CD1c-positive myeloid dendritic cell (primary cell): ENCODE results near the gene APPBP2.
"Not testable (repeated sequence)": the region's sequence is repeated elsewhere in the genome, so short reads cannot be mapped to it uniquely, and the experiment has no call there.

ENCODE experiments used
- DNase-seq: peaks from one replicate; pipeline ENCODE4 v3.0.0-alpha.2; 2016; ENCODE audit errors: extremely low spot score

The APPBP2 gene, protein sequence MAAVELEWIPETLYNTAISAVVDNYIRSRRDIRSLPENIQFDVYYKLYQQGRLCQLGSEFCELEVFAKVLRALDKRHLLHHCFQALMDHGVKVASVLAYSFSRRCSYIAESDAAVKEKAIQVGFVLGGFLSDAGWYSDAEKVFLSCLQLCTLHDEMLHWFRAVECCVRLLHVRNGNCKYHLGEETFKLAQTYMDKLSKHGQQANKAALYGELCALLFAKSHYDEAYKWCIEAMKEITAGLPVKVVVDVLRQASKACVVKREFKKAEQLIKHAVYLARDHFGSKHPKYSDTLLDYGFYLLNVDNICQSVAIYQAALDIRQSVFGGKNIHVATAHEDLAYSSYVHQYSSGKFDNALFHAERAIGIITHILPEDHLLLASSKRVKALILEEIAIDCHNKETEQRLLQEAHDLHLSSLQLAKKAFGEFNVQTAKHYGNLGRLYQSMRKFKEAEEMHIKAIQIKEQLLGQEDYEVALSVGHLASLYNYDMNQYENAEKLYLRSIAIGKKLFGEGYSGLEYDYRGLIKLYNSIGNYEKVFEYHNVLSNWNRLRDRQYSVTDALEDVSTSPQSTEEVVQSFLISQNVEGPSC

GRCh38 chr17:60525685-60526514 is at the start of gene APPBP2:
Gene APPBP2, minus strand, starts transcription at chr17:60526242. Its CDS starts 311 bp downstream, at chr17:60525931.
- DNase-seq: peak; percentile 91

DNA sequence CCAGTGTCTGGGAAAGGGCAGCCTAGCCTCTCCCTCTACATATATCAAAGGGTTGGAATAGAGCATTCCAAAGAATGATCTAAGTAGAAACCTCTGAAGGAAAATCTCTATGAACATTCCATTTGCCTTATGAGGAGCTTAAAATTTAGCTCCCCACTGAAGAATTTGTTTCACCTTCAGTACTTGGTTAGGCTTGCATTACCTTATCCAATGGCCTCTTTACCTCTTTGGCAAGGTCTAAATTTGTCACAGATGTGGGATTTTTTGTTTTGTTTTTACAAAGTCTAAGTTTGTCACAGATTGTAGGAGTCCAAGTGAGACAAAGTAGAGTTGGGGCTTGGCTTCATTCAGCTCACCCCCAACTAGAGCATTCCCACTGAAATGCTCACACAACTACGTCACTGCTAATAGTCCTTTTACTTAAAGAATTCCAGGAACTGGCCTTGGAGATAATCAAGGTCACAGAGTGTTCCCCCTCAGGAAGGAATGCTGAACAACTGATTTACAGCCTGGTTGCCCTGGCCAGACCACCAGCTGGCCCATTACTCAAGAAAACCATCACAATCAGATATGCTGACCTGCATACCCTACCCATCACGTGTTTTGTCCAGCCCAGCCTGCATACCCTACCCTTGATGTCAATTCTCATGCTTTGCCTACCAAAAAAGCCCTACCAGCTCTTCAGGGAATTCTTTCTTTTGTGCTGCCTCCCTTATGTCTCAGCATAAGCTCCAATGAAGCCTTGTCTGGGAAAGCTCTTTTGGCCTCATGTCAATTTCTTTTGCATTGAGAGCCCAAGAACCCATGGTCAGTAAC is 47.4 kb upstream of the APPBP2 start:
- DNase-seq: no peak

GRCh38 chr17:60565233-60565632 is 39.2 kb upstream of the APPBP2 start:
- no peak for DNase-seq

DNA sequence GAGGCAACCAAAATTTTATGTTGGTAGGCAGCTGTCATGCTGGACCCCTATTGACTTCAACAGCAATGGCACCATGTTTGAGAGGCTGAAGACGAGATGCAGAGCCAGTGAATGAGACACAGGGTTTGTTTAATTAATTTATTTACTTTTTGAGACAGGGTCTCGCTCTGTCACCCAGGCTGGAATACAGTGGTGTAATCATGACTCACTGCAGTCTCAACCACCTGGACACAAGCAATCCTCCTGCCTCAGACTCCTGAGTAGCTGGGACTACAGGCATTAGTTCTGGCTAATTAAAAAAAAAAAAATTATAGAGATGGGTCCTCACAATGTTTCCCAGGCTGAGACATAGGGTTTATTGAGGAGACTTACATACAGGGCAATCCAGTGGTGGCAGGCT is 37.7 kb upstream of the APPBP2 start:
- DNase-seq: no peak

DNA sequence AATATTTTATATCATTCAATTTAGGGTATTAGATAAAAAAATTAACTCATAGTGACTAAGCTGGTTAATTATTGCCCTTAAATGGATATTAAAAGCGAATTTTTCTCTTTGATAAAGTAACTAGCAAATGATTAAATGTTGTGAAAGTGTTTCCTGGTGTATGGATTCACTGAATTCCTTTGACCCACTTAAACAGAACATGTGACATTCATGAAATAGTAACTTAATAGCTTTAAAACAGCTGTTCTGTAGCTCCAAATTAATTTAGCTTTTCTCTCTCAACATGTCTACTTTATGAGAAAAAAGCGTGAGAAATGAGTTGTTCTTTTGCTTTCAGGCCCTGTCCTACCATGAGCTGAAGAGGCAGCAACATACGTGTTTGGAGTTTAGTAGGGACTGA is 36.4 kb upstream of the APPBP2 start:
- DNase-seq: no peak

DNA sequence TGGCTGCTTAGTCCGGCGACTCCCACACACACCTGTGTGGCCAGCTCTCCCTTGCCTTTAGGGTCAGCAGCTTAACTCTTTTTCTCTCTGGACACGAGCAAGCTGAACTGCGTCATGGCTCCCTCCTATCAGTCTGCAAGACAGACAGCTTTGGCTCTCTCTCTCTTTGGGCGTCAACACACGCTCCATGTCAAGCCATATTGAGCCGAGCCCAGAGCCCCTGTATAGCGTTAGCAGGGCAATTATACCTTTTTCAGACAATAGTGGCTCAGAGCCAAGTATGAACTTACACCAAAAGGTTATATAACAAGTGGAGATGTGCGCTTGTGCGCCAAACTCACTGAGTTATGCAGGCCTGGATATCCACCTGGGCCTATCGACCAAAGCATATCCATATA is 34.8 kb upstream of the APPBP2 start:
- DNase-seq: no peak

DNA sequence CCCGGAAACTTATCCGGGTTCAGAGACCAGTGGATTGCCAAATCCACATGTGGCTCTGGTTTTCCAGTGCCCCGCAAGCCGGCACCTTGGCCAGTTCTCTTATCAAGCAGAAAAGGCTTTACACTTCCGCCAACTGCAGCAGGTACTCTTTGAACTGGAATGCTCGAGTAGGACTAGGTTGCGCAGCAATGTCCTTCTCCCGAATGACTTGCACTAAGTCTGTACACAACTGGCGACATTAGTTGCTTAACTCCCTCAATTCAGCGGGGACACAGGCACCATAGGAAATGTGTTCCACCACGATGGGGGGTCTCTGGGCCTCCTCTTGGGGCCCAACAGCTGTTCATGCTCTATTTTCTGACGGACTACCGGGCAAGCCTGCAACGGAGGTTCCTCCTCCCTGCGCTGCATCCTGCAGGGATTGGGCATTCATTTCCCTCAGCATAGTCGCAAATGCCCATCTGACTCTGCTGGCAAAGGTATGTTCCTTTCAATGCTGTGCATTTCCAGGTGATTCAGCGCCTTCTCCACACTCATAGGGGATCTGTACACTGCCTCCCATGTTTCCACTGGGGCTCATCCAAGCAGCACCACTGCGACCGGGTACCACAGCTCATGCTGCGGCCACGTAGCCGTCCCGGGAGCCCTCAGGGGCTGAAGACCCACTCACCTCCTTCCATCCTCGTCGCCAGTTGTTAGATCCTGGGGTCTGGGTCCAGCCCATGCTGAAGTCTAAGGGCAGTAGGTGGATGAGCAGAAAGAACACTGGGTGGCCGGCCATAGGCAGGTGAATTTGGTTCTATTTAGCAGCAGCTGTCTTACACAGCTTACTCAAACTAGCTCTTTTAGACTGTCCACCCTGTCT is 34.2 kb upstream of the APPBP2 start:
- DNase-seq: no peak

DNA sequence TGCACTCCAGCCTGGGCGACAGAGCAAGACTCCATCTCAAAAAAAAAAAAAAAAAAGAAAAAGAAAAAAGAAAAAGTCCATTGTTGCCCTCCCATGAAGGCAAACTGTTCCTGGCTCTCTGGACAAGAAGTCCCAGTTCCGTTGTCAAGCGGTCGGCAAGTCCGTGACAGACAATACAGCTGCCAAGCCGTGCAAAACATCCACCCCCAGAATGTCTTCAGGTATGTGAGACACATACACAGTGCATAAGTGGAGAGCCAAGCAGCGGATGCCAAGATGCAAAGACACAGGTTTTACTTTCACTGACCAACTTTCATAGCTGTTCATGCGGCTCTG is 33.6 kb upstream of the APPBP2 start:
- no peak for DNase-seq

DNA sequence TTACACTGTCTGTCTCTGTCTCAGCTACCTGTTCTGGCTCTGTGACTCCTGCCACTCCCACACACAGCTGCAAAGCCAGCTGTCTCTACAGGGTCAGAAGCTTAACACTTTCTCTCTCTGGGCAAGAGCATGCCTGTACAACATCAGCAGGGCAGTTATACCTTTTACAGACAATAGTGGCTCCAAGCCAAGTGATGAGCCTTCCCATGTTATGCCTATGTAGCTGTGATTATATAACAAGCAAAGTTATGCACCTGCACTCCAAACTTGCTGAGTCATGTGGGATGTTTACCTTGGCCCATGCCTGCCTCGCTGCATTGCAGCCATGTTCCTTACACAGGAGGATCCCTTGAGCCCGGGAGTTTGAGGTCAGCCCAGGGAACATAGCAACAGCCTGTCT is 31.8 kb upstream of the APPBP2 start:
- DNase-seq: no peak

DNA sequence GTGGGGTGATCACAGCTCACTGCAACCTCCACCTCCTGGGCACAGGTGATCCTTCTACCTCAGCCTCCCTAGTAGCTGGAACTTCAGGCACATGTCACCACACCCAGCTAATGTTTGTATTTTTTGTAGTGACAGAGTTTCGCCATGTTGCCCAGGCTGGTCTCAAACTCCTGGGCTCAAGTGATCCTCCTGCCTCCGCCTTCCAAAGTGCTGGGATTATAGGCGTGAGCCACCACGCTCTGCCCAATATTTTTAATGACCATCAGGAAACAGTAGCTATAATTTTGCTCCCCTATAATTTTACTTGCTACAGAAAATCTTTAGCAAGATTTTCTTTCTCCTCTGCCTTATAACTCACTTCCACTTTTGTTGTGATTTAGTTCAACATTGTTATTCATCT is 29.7 kb upstream of the APPBP2 start:
- no peak for DNase-seq

- no peak for DNase-seq
These were observed 28.3 kb upstream of the APPBP2 start for GRCh38 chr17:60554377-60554788.

GRCh38 chr17:60552255-60552654 is 26.2 kb upstream of the APPBP2 start:
- not testable (repeated sequence) for DNase-seq

GRCh38 chr17:60548990-60549389 is 22.9 kb upstream of the APPBP2 start:
- DNase-seq: no peak

DNA sequence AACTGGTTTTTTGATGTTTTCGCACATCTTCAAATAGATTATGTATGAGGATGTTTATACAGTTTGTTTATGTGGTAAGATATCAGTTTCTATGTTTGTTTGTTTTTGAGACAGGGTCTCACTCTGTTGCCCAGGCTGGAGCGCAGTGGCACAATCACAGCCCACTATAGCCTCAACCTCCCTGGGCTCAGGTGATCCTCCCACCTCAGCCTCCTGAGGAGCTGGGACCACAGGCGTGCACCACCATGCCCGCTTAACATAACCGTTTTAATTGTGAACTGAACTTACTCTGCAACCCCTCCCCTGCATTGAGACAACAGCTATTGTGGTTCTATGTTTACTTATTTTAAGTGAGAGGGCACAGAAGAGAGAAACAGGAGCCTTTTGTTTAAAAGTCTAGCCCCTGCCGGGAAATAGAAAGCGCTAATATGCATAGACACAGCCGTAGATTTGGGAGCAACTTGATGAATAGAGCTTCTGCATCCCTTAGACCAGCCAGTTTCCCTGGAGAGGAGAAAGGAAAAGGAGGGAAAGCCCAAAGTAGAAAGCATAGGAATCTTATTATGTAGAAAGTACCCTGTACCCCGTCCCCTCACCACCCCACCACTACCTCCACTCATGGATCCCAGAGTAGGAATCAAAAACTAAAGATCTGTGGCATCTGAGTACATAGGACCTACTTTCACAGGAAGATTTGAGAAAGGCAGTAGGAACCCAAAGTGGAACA is 19.6 kb upstream of the APPBP2 start:
- DNase-seq: no peak

- no peak for DNase-seq
These were observed 16.0 kb upstream of the APPBP2 start for GRCh38 chr17:60542071-60542470.

DNA sequence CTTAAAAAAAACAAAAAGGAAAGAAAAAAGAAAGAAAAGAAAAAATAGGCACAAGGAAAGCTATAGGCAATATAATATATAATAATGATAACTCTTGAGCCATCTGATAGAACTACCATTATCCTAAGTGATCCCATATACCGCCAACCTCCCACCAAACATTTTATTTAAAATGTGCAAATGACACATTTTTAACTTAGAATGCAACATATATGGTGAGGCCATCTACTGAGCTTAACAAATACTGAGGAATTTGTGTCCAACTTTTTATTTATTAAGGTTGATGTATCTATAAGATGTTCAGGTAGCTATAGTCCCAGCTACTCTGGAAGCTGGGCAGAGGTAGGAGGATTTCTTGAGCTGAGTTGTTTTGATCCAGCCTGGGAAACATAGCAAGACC is 14.4 kb upstream of the APPBP2 start:
- DNase-seq: no peak

- no peak for DNase-seq
These were observed 13.8 kb upstream of the APPBP2 start for GRCh38 chr17:60539807-60540206.

DNA sequence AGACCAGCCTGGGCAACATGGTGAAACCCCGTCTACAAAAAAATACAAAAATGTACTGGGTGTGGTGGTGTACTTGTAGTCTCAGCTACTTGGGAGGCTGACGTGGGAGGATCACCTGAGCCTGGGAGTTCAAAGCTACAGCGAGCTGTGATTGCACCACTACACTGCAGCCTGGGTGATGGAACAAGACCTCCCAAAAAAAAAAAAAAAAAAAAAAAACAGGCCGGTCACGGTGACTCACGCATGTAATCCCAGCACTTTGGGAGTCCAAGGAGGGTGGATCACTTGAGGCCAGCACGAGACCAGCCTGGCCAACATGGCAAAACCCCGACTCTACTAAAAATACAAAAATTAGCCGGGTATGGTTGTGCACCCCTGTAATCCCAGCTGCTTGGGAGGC is 12.7 kb upstream of the APPBP2 start:
- DNase-seq: no peak

DNA sequence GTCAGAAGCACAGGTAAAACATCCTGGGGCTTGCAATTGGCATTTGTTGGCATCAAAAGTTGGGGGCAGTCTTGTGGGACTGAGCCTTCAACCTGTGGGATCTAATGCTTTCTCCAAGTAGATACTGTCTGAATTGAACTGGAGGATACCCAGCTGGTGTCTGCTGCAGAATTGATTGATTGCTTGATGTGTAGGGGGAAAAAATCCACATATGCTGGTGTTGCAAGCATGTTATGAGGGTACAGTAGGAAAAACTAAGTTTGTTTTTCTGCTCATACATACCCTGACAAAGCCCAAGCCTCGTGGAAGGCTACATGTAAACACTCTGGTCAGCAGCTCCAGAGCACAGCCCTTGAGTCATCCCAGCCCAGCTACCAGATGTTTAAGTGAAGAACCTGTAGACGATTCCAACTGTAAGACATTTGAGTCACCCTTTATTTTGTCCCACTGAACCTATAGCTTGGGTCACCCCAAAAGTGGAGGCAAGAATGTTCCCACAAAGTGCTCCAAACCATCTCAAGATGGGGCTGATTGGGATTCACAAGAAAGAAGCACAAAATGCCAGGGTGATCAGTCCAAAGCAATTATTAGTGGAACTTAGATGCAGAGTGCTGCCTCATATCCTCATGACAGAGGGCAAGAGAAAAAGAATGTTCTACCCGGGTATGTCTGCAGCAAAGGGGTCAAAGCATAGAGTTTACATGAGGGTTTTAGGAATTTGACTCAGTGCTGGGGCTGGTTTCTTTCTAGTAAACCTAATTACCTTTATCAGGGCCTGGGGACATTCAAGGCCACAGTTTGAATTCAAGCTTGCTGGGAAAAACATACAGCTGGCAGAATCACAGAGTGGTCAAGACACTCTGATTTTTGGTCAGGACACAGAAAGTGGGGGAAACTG is 9.6 kb upstream of the APPBP2 start:
- no peak for DNase-seq
